Amygdala (tissue), 56 donors: Measurements from ENCODE around the gene ZNG1B.
"Not testable (repeated sequence)": the region's sequence is repeated elsewhere in the genome, so short reads cannot be mapped to it uniquely, and the experiment has no call there.

ENCODE experiments used
- DNase-seq, 56 donors: peaks; one replicate each; lab custom pipeline; 2025; lab: John Stamatoyannopoulos, UW

Gene ZNG1B

DNA sequence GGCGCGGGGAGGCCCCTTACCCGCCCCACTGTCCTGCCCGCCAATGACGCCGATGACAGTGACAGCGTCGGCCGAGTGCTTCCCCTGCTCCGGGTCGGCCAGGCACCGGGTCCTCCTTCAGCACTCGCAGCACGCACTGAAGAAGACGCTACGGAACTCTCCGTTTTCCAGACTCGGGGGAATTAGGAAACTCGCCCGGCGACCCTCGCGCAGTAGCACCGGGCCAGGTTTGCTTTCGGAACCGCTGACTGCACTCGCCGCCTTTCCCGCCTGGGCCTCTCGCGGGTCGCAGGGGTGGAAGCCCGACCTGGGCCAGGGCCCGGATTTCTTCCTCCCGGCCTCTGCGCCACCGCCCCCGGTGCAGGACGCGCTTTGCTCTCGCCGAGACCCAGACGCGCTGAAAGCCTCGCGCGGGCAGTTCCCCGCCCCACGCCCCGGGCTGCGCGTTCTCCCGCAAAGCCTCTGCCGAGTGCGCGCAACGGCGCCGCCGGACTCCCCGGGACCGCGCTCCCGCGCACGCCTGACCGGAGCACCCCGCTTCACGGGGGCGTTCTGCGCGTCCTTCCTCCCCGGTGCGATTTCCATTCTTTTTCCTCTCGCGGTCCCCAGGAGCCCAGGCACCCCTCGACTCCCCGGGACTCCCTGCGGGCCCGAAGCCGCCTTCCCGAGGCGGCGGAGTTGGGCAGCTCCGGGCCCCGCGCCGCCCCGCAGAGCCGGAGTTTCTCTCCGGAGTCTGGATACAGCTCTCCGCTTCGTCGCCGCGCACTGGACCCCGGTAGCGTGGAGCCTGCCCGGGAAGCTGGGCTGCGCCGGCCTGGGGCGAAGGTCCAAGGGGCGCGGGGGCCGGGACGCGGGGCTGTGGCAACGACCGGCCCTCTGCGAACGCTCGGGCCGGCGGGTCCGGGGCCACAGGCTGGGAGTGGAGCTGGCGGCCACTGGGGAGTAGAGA lies 65.9 kb downstream of the ZNG1B start:
- DNase-seq = not testable (repeated sequence)

DNA sequence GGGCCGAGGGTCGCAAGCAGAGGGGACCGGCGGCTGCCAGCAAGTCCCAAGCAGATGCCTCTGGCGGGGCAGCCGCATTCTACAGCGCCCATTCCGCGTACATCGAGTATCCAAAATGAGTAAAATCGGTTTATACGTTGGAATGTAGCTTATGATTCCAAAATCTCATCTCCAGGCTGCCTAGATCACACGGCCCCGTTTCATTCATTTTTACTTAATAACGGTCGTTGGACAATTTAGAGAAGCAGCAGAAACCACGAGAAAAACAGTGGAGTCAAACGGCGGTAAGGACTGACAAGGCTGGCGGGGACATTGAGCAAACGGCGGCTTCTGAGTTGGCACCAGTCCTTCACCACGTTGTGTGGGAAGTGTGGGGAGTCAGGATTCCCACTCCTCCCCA lies 66.6 kb downstream of the ZNG1B start:
- DNase-seq = not testable (repeated sequence)

DNA sequence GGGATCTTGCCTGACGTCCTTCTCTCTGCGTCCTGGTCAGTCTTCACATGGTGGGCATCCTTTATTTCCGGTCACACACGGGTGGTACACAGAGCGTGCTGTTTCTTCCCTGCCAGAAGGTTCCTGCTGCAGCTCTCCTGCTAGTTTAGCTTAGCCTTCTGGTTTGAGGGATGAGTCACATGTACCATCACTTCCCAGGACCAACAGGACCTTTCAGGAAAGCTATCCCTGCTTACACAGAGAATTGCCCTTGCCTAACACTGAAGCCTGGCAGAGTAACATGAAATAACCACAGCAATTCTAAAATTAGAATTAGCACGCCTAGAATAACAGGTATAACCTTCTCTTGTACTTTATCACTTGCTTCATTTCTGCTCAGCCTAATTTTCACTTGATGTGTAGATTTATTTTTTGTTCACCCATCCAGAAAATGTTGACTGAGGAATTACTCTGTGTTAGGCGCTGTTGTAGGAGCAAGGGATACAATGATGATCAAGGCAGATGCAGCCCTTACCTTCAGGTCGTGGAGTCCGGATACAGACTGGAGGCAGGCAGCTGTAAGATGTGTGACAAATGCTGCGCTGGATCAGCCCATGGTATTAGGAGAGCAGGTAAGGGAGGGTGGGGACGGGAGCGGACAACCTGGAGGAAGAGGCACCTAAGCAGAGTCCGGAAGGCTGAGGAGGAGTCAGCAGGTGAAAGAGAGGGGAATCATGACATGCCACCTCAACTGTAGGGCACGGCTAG lies 70.1 kb downstream of the ZNG1B start:
- DNase-seq = not testable (repeated sequence)

DNA sequence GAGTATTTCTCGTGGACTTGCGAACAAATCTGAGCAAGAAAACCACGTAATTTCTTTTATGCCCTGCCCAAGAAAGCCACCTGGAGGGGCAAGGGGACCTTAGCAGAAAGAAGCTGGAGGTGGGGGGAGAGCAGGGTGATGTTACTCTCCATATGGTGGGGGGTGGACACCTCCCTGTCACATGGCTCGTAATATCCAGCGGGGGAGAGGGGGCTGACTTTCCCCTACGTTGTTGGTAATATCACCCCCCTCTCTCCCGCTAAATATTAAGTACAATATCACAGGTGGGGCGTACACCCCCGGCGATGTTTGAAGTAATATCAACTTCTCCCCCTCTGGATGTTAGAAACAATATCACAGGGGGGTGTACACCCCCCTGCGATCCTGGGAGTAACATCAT lies 70.7 kb downstream of the ZNG1B start:
- not testable (repeated sequence) for DNase-seq

DNA sequence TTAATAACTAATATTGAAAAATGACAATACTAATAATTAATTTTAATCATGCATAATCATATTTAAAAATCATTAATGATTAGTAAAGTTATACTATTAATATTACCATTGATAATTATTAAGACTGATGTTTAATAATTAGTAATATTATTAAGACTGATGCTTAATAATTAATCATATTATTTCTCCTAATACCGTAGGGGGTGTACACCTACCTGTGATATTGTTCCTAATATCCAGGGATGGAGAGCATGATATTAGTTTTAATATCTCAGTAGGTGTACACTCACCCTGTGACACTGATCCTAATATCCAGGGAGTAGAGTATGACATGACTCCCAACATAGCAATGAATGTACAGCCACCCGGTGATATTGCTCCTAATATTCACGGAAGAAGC lies 73.4 kb downstream of the ZNG1B start:
- DNase-seq = not testable (repeated sequence)

DNA sequence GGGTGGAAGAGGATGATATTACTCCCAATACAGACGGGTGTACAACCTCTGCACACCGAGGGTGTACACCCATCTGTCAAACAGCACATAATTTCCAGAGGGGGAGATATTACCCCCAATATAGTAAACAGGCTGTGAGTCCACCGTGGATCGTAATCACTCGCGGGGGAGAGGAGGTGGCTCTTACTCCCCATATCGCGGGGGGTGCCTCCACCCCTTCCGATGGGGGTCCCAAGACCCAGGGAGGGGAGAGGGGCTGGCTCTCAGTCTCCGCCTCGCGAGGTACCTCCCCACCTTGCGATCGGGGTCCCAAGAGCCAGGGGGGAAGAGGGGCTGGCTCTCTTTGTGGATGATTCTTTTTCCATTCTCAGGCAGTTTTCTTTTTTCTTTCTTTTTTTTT lies 74.4 kb downstream of the ZNG1B start:
- not testable (repeated sequence) for DNase-seq

DNA sequence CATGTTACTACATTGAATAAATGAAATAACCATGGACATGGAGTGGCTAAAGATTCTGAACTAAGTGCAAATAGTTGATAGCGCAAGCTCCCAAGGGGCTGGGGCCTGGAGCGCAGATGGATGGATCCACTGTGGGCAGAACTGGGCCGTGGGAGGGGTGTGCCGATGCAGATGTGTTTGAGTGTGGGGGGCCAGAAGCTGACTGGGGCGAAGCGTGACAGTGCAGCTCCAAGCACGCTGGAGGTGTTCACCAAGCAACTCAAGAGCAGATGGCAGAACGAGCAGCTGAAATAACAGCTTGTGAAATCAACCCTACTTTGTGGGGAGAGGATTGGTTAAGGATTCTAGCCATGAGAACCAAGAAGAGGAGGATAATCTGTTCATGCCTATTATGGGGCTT lies 78.0 kb downstream of the ZNG1B start:
- not testable (repeated sequence) for DNase-seq

DNA sequence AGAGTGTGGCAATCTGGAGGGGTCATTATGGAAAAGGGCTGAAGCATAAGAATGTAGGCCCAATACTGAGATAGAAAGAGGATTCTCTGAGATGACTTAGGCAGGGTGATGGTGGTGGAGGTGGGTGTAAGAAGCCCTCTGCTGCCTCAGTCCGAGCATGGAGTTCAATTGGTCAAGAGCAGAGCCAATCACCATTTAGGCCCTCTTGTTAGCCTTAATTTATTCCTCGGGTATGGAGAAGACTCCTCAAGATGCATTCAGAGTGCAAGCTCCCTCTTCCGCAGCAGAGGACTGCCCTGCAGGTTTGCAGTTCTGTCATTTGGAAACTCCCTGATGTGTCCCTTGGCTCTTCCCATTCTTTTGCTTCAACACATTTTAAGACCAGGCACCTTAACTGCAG lies 78.5 kb downstream of the ZNG1B start:
- not testable (repeated sequence) for DNase-seq

DNA sequence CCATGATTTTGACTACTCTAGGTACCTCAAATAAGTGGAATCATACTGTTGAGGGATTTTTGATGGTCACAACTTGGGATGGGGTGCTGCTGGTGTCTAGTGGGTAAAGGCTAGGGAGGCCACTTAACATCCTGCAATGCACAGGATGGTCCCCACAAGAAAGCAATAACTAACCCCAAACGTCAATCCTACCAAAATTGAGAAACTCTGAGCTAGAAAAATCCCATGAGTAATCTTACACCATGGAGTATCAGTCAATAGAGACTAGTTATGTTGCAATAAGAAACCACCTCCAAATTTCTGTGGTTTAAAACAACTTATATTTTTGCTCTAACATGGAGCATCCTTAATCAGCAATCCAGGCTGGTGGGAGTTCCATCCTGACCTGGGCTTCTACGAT lies 79.5 kb downstream of the ZNG1B start:
- not testable (repeated sequence) for DNase-seq

DNA sequence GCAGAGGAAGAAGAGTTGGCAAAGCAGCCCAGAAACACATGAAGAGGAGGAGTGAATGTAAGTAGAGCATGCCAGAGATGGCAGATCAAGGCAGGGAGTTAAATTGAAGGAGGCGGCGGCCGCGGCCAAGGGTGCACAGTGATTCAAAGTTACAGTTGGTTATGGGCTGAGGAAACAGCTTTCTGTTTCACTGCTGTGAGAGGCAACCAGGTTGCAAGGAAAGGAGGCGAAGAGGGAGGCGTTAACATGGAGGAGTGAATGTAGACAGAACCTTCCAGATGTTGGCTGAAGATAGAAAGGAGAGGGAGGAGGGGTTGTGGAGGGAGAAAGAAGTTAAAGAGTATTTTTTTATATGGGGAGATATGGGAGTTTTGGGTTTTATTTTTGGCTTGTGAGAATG lies 83.3 kb downstream of the ZNG1B start:
- DNase-seq = not testable (repeated sequence)

DNA sequence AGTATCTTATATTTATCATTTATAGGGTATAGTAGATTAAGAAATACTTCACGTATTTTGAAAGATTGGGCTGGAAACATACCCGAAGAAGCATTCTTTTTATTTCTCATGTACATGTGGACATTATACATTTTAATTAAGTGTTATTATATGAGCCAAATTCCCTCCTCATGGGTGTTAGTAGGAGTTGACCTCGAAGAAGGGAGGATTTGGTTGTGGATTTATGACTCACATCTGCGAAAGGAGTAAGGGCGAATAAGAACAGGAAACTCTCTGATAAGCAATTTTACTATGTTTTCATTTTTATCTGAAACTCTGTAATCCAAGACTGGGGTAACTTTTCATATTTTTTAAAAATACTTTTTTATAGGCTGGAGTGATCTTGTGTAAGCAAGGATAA lies 84.0 kb downstream of the ZNG1B start:
- DNase-seq = not testable (repeated sequence)

DNA sequence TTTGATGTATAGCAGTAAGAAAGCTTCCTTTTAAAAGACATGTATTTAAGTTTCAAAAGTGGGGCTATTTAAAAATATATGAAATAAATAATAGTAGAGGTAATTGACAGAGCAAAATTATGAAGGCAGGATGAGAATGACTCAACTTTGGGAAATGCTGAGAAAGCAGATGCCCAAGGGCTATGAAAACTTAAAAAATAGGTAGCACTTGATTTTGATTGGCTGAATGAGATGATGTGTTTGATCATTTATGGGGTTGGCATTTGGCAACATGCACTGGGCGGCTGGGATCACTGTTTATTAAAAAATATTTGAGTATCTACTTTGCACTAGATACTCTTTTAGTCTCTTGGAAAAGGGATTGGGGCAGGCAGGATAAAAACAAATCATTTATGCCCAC lies 87.5 kb downstream of the ZNG1B start:
- not testable (repeated sequence) for DNase-seq

DNA sequence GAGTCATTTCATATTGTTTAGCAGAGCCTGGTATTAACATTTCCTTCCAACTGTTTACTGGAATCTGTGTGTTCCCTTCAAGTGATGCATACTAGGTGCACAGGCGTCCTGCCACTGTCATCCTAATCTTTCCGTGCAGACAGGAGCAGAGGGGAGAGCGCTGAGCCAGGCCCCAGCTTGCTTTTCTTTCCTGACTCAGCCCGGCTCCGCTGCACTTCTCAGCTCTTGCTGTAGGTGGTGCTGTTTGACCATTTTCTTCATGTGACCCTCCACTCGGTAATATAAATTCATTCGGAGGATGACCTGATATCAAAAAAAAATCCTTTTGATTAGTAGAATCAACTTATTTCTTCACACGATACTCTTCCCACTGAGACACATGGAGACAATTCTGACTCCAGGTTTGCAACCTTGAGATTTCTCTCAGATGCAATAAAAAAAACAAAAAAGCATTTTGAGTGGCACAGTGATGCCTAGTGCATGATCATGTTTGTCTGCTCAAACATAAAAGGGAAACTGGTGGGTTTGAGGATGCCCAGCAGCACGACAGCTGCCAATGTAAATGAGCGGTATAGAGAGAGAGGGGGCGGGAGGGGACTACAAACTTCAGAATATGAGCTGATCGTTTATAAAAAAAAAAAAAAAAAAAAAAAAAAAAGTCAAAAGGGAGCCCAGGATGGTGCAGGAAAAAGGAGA lies 90.0 kb downstream of the ZNG1B start:
- DNase-seq = not testable (repeated sequence)

DNA sequence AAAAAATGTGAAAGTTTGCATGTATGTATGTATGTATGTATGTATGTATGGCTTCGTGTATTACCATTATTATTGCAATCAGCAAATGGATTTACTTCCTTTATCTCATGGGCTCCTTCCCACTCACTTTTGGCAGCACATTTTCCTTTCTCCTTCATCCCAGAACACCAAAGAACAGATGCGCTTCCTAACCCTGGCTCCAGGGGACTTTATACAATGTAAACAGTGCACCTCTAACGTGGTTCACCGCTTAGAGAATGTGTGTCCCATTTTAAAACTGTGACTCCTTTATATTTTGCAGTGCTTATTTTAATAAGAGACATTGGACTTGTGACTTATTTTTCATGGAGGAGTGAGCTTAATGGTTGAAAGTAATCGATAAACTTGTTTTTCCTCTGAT lies 90.6 kb downstream of the ZNG1B start:
- DNase-seq = not testable (repeated sequence)

DNA sequence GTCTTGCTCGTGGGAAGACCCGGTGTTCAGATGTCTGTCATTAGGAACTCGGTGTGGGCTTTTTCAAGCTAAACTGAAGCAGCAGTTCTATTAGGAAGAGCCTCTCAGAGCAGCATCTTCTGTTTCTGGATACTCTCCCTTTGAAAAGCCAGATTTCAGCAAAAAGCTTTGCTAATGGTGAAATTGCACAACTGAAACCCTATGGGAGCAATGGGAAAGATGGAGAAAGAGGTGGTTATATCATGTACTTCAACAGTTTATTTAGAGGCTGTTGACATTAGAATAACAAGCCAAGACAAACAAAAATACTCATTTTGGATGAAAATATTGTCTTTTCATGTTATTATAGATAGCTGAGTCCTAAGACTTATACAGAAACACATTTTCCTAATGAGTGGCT lies 91.4 kb downstream of the ZNG1B start:
- not testable (repeated sequence) for DNase-seq

DNA sequence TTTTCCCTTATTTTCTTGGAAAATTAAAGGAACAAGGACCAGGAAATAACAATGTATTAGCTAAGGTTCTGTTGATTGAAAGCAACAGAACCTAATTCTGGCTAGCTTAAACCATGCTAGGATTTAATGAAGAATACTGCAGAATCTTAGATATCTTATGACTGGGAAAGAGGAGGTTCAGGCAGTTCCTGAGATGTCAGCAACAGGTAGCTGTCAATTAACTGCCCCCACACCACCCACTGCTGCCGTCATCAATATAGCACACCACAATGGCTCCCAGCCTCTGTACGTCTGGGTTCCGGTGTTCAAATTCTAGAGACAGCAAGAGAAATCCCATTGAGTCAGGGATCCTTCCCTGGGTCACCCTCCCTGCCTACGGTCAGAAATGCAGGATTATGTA lies 95.5 kb downstream of the ZNG1B start:
- DNase-seq = not testable (repeated sequence)

DNA sequence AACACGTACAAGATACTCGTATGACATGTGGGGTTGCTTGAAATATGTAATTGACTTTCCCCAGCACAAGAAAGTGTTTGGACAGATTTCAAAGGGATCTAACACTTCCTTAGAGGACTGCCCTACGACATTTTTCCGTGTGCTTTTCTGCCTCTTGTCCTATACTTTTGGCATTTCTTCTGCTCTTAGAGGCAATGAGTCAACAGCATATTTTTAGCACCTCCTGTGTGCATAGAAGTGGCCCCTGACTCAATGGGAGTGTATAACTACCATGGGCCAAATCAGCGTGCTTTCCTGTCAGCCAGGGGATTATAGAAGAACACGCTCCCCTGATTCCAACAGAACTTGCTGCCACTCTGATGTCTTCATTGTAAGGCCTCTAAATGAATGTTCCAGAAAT lies 99.1 kb downstream of the ZNG1B start:
- not testable (repeated sequence) for DNase-seq

DNA sequence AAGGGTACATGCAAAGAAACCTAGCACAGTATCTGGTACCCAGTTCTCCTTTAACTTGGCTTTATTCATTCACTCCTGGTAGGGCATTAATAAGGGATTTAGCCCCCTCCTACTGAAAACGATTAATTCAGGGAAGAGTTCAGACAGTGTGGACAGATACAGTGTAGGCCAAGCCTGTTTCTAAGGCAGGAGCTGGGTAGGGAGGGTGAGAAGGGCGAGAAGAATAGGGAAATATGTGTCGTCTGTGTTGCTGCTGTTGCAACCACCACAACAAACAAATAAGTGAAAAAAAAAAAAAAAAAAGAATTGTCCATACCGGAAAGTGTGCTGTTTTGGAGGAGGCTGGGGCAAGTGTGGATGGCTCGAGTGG lies 103.3 kb downstream of the ZNG1B start:
- not testable (repeated sequence) for DNase-seq

DNA sequence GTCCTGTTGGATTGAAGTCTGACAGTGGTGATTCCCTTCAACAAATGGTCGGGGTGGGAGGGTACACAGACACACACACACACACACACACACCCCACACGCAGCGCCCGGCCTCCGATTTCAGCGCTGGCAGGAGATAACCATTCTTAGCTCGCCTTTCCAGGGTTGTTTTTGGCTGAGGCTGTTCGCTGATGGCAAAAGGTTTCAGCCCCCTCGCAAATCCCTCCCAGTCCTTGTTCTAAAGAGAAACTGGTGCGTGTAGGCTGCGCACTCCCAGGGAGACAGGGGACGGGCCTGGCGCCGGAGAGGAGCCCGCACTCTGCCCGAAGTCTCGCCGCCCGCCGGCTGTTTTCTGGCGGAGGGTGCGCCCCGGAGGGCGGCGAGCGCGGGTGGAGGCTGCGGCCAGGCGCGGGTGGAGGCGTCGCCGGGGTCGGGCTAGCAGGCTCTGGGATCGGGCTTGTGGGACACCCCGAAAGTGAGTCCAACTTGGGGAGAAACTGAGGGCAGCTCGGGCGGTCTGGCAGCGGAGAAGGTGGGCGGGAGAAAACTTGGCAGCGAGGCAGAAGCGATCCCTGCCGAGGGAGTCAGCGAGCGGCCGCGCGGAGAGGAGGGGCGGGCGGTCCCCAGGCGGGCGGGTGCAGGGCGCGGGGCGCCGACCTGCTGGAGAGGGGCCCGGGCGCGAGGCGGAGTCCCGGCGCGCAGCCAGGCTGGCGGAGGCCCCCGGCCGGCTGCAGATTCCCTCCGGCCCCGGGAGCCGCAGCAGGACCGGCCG lies 103.9 kb downstream of the ZNG1B start:
- DNase-seq = not testable (repeated sequence)

DNA sequence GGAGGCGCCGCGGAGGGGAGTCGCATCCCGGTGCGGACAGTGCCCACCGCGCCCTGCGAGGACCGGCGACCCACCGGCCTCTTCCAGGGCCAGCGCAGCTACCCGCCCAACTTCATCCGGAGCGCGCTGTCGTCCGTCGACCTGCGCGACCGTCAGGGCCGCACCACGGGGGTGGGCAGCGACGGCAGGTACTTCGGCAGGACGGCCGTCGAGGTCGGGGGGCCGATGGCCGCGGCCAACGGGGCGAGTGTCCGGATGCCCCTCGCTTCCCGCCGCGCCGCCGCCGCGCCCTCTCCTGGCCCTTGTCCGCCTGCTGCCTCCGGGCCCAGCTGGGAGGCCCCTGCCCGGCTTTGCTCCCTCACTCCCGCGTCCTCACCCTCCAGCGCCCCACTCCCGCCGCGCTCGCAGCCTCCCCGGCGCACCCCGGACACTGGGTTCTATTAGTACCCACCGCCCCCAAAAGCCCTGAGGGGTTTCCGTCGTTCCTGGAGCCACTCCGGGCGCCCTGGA lies 104.5 kb downstream of the ZNG1B start:
- not testable (repeated sequence) for DNase-seq
